Measurements from ENCODE around the gene PATE1.
"Not testable (repeated sequence)": the region's sequence is repeated elsewhere in the genome, so short reads cannot be mapped to it uniquely, and the experiment has no call there.

Gene PATE1

GRCh38 chr11:125745979-125746378 lies at the start of gene PATE1:
Gene PATE1, plus strand, starts transcription at chr11:125746279. Its CDS starts 26 bp downstream, at chr11:125746305.
- no peak for DNase-seq

DNA sequence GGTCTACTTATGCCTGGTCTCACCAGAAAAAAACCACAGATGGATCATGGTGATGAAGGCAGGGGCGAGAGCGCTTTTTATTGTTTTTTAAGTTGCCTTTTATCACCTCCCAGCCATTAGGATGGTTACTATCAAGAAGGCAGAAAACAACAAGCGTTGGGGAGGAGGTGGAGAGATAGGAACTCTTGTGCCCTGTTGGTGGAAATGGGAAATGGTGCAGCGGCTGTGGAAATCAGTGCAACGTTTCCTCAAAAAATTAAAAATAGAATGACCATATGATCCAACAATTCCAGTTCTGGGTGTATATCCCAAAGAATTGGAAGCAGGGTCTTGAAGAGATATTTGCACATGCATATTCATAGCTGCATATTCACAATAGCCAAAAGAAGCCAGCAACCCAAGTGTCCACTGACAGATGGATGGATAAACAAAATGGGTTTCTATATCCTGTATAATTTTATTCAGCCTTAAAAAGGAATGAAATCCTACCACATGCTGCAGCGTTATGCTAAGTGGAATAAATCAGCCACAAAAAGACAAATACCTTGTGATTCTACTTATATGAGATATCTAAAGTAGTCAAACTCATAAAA lies 45.0 kb upstream of the PATE1 start:
- no peak for DNase-seq

DNA sequence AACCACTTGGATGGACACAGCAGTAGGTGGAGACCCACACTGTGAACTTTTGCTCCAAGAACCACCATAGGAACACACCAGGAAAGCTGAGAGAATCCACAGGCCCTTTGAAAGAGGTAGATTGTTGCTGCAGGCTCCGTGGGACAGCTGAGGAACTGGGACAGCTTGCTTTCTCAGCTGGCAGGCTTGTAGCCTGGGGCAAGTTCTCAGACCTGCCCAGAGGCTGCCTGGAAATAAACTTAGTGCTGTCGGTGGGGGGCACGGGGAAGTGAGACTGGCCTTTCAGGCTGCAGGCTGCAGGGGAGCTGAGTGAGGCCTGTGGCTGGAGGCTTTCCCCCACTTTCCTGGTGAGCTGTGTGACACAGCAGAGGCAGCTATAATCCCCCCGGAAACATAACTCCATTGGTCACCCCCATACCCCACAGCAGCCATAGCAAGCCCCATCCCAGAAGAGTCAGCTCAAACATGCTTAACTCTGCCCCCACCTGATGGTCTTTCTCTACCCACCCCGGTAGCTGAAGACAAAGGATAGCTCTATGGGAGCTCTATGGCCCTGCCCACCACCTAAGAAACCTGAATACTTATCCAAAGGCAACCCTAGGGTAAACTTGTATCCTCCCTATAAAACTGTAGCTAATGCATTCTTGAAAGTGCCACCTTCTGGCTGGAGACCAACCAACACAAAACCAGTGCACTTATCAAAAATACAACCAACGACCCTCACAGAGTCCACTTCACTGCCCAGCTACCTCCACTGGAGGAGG lies 44.0 kb upstream of the PATE1 start:
- no peak for DNase-seq

DNA sequence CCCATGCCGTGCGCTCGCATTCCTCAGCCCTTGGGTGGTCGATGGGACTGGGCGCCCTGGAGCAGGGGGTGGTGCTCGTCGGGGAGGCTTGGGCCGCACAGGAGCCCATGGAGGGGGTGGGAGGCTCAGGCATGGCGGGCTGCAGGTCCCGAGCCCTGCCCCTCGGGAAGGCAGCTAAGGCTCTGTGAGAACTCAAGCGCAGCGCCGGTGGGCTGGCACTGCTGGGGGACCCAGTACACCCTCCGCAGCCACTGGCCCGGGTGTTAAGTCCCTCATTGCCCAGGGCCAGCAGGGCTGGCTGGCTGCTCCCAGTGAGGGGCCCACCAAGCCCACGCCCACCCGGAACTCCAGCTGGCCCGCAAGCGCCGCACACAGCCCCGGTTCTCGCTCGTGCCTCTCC lies 41.4 kb upstream of the PATE1 start:
- DNase-seq: not testable (repeated sequence)

- no peak for DNase-seq
Observed at GRCh38 chr11:125720781-125721180, 25.3 kb upstream of the PATE1 start.

- DNase-seq: no peak
Observed at GRCh38 chr11:125724125-125724524, 22.0 kb upstream of the PATE1 start.

GRCh38 chr11:125728969-125729368 lies 17.1 kb upstream of the PATE1 start:
- no peak for DNase-seq

- DNase-seq: no peak
Observed at GRCh38 chr11:125740617-125741016, 5.5 kb upstream of the PATE1 start.

DNA sequence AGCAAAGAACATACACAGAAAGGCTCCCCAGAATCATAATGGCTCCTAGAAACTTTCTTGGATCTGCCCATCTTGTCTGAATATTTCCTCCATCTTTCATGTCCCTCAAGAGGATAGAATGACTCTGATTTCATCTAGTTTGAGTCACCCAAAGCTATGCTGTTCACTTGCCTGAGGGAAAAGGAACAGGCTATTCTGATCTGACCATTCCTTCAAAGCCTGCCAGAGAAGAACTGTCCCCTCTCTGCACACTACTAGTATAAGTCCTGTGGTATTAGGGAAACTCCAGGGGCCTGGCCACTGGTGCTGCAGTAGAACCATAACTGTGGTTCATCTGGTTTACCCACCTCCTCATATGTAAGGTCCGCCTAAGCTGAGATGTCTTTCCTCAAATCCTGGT lies 2.4 kb upstream of the PATE1 start:
- DNase-seq: no peak

- DNase-seq: no peak
Observed at GRCh38 chr11:125750629-125751028, 4.5 kb downstream of the PATE1 start.

DNA sequence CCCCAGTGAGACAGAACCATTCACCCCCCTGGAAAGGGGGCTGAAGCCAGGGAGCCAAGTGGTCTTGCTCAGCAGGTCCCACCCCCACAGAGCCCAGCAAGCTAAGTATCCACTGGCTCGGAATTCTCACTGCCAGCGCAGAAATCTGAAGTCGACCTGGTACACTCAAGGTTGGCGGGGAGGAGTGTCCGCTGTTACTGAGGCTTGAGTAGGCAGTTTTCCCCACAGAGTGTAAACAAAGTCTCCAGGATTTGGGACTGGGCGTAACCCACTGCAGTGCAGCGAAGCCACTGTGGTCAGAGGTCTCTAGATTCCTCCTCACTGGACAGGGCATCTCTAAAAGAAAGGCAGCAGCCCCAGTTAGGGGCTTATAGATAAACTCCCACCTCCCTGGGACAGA lies 10.0 kb downstream of the PATE1 start:
- no peak for DNase-seq

DNA sequence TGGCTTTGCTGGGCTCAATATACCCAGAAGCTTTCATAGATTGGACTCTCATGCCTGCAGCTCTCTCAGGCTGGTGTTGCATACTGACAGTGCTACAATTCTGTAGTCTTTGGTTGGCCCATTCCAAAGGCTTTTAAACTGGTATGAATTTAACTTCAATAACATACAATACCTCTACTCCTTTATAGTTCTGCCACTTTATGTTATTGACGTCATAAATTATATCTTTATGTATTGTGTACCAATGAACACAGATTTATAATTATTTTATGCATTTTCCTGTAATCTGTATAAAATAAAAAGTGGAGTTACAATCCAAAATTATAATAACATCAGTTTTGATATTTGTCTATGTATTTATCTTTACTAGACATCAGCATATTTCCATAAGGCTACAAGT lies 16.4 kb downstream of the PATE1 start:
- no peak for DNase-seq

DNA sequence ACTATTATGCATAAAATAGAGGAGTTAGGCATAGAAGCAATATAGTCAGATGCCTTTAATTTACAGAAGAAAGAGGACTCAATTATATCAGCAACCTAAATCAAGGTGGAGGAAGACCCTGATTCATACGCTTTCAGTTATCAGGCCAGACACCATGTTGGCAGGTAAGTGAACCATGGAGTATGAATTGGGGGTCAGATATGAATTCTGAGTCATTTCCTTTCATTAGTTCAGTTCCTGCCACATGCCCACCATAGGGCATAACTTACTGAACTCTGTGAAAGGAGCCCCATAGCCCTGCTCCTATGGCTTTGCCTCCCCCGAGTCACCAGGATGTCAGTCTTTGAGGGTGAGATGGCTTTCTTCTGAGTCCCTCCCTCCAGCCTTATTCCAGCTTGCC lies 17.4 kb downstream of the PATE1 start:
- DNase-seq: no peak

GRCh38 chr11:125766251-125766650 lies 20.2 kb downstream of the PATE1 start:
- DNase-seq: no peak

DNA sequence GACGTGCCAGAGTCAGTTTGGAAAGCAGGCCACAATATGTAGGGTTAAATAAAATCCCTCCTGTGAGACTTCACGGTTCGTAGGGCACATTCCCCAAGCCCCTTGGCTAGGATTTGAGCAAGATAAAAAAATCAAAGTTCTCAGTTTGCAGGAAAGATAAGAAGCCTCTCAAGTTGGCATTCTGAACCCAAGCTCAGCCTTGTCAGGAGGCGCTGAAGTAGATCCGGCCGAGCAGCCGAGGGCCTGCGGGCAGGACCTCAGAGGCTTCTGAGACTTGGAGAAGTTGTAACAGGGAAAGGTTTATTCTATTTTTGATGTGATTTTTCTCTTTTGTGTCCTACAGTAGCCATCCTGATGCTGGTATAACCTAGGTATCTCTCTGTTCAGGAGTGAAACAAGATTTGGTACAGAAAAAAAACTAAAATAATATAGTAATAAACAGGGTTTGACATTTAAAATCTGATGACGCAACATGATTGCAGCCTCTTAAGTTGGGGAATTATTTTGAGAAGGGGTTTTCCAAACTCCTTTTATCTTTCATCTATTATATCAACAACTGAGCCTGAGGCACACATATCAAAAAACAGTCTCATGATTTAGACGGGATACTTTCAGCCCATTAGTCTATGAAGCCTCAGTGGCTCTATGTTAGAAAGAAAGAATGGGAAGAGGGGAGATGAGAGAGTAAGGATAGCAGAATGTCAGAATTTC lies 22.4 kb downstream of the PATE1 start:
- DNase-seq: no peak

DNA sequence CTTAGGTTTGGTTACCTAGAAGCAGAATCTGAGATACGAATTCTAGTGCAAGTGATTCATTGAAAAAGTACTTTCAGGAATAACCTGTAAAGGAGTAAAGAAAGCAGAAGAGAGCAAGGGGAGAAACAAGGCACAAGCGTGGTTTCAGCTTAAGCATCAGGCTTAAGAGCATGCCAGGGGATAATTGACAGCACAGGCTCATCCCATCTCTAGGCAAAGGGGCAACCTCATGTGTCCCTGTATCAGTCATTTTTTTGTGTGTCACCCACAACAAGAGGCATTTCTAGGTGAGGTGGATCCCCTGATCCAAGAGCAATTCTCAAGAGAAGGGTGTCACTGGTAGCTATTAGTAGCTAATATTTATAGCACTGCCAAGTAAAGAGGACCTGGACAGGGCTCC lies 24.5 kb downstream of the PATE1 start:
- no peak for DNase-seq

- no peak for DNase-seq
Observed at GRCh38 chr11:125772834-125773505, 26.9 kb downstream of the PATE1 start.

DNA sequence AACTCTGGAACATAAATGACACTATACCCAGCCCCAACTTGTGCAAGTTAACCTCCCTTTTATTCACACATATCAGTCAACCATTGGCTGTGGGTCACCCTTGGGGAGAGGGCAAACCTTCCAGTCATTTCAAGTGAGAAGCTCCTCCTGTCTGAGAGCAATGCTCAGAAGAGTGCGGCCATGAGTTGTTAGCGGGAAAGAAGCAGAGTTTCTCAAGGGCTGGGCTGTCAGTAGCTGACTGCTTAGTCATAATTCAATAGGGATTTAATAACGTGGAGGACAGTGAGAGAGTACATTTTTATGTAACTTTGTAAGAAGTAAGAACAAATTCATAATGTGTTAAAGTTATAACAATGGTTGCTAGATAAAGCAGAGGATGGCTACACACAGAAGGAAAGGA lies 27.4 kb downstream of the PATE1 start:
- DNase-seq: no peak

GRCh38 chr11:125777309-125777708 lies 31.2 kb downstream of the PATE1 start:
- DNase-seq: no peak

DNA sequence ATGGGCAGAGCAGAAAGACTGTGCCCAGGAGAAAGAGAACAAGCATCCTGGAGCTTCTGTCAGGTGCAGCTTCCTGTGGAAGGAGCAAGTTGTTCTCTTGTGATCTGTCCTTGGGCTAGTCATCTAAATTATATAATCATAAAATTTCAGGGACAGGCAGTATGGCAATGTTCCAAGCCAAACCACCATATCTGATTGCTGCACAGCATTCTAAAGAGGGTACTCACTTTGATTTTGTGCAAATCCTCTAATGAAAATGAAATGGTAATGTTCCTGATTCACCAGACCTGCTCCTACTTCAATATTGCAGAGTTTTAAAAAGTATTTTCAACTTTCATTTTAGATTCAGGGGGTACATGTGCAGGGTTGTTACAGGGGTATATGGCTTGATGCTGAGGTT lies 32.6 kb downstream of the PATE1 start, which contains the start of gene PATE2:
Gene PATE2, minus strand, starts transcription at position 101 of the 400 bp plus-strand sequence. Its CDS starts 55 bp downstream, at position 46.
- no peak for DNase-seq

- DNase-seq: no peak
Observed at GRCh38 chr11:125784678-125785077, 38.6 kb downstream of the PATE1 start.

GRCh38 chr11:125787827-125788226 lies 41.7 kb downstream of the PATE1 start, which contains the start of gene PATE3:
Gene PATE3, plus strand, starts transcription at chr11:125788127. Its CDS starts 25 bp downstream, at chr11:125788152.
- no peak for DNase-seq

DNA sequence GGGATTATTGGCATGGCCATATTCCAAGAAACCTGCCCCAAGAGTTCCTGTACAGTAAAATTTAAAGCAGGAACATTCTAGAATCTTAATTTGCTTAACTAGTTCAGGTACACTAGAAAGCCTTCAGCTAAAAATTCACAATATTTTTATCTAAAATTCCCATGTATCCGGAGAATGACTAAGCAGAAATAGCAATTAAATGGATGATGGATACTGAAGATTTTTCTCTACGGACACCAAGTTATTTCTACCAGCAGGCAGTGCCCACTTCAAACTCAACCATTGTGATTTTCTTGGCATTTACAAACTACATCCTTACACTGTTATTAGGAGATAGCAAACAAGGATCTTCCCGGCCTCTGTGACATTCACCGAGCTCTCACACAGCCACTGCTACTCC lies 44.7 kb downstream of the PATE1 start:
- no peak for DNase-seq

All from activated CD4-positive, alpha-beta T cell treated with anti-CD3 and anti-CD28 coated beads, Interleukin-2, amount 50 U/mL, for 4 hours (primary cell).